Suprapubic skin (tissue), 3 donors: ENCODE results near the gene WDR86.

Source experiments
- CTCF ChIP-seq, 2 donors: fragments of 200-600 bp in 1 of 2; fragments of 450-650 bp in 1 of 2; sonication (generic) in 1 of 2; IDR thresholded peaks; one replicate each; pipeline ENCODE4 v1.5.1; 2016 to 2019; ENCODE audit warnings: antibody characterized with exemption in 2 of 2, mild to moderate bottlenecking in 1 of 2, moderate library complexity in 1 of 2
- EP300 ChIP-seq: sonication (generic); formaldehyde crosslinking; IDR thresholded peaks from one replicate; pipeline ENCODE4 v1.6.1; 2017; ENCODE audit warnings: antibody characterized with exemption
- POLR2A ChIP-seq, 2 donors: fragments of 450-650 bp; IDR thresholded peaks; one replicate each; pipeline ENCODE4 v1.6.1; 2017; ENCODE audit warnings: antibody characterized with exemption in 2 of 2, mild to moderate bottlenecking in 2 of 2, moderate library complexity in 2 of 2

DNA sequence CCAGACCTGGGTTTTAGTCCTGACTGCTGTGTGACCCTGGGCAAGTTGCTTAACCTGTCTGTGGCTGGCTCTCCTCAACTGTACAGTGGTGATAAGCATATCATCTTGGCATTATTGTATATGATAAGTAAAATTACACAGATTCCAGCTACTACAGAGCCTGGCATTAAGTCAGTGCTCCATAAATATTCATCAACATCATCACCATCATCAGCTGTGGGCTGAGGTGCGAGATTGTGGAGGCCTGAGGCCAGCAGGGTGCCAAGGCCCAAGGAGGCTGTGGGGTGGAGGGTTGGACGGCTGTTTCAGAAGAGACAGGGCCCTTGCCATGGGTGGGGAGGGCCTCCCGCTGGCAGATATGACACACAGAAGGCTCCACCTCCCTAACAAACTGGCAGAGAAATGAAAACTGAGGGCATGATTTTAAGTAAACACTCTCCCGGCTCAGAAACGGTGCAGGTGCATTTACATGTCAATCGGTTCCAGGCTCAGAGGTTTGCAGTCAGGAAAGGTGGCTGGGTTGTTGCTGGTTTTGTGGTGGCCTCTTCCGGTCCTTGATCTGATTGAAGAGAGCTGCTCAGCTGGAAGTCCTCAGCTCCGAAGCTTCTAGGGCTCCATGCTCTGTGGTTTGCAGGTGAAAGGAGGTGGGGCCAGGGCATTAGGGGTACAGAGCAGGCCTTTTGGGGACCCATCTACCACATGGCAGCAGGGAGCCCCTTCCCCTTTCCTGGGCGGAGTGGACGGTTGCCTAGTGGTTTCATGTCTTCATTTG lies 19.9 kb upstream of the WDR86 start:
- TF ChIP-seq CTCF (IDR thresholded peaks at IDR 0.05) (no peak), POLR2A (IDR thresholded peaks at IDR 0.05) (no peak), EP300 (no peak)
